HG02840 (cell line): ENCODE measurements around the gene PPHLN1.
A peak's percentile ranks its signal among the peaks of the same experiment; 100 is the strongest.

Experiments
- ATAC-seq: cut with Tn5 transposase; IDR thresholded peaks from one replicate; pipeline ENCODE4 v1.9.1; 2021; ENCODE audit warnings: mild to moderate bottlenecking, moderate library complexity, moderate number of reproducible peaks; ENCODE audit not compliant: unreplicated experiment, low FRiP score

The PPHLN1 gene

GRCh38 chr12:42428850-42429249, 102.9 kb downstream of the PPHLN1 start:
- ATAC-seq: no peak

- no peak for ATAC-seq
These were observed 106.7 kb downstream of the PPHLN1 start for GRCh38 chr12:42432517-42433140.

- no peak for ATAC-seq
These were observed 114.6 kb downstream of the PPHLN1 start for GRCh38 chr12:42440608-42441007.

- ATAC-seq: no peak
These were observed 116.4 kb downstream of the PPHLN1 start for GRCh38 chr12:42442311-42442759.

- no peak for ATAC-seq
These were observed 116.9 kb downstream of the PPHLN1 start for GRCh38 chr12:42442888-42443287.

- ATAC-seq: no peak
These were observed 118.4 kb downstream of the PPHLN1 start for GRCh38 chr12:42444192-42444943.

GRCh38 chr12:42445891-42446290, 119.9 kb downstream of the PPHLN1 start:
- ATAC-seq: no peak

GRCh38 chr12:42446761-42447160, 120.8 kb downstream of the PPHLN1 start:
- ATAC-seq: no peak

GRCh38 chr12:42447371-42447786, 121.4 kb downstream of the PPHLN1 start:
- ATAC-seq: no peak

- ATAC-seq: no peak
These were observed 122.9 kb downstream of the PPHLN1 start for GRCh38 chr12:42448841-42449240.

GRCh38 chr12:42450248-42450647, 124.3 kb downstream of the PPHLN1 start:
- ATAC-seq: no peak

- ATAC-seq: no peak
These were observed 132.6 kb downstream of the PPHLN1 start for GRCh38 chr12:42458575-42458974.

- ATAC-seq: no peak
These were observed 133.4 kb downstream of the PPHLN1 start for GRCh38 chr12:42459336-42459847.

GRCh38 chr12:42462486-42462885, 136.5 kb downstream of the PPHLN1 start:
- no peak for ATAC-seq

GRCh38 chr12:42463671-42464070, 137.7 kb downstream of the PPHLN1 start:
- no peak for ATAC-seq

GRCh38 chr12:42468341-42468821, 142.4 kb downstream of the PPHLN1 start:
- ATAC-seq: no peak

- ATAC-seq: peak; percentile 4
These were observed 143.0 kb downstream of the PPHLN1 start for GRCh38 chr12:42468921-42469320.

- peak; percentile 97 for ATAC-seq
These were observed 143.6 kb downstream of the PPHLN1 start for GRCh38 chr12:42469355-42470175.

- no peak for ATAC-seq
These were observed 146.4 kb downstream of the PPHLN1 start for GRCh38 chr12:42472376-42472775.

GRCh38 chr12:42473130-42473529, 147.2 kb downstream of the PPHLN1 start:
- ATAC-seq: no peak

GRCh38 chr12:42473561-42473960, 147.6 kb downstream of the PPHLN1 start:
- ATAC-seq: no peak
